DOHH2 (cell line): Measurements from ENCODE around the gene PAX2.

ENCODE experiments used
- CTCF ChIP-seq: fragments of 200-600 bp; sonication (generic); IDR thresholded peaks from one replicate; pipeline ENCODE4 v1.5.1; 2014; ENCODE audit warnings: antibody characterized with exemption, mild to moderate bottlenecking, low read depth, low read length; ENCODE audit not compliant: poor library complexity, severe bottlenecking
- EZH2phosphoT487 ChIP-seq: fragments of 200-600 bp; sonication (generic); IDR thresholded peaks from 2 replicates; pipeline ENCODE4 v1.6.1; 2017; ENCODE audit warnings: borderline replicate concordance, mild to moderate bottlenecking, antibody characterized with exemption, low read length, moderate library complexity, mixed read lengths

GRCh38 chr10:100814751-100815474, 69.5 kb downstream of the PAX2 start:
- no peak for TF ChIP-seq CTCF
- no peak for TF ChIP-seq EZH2phosphoT487
